ENCODE data around the gene MDP1. TPM values are rescaled to one million over a fixed set of nuclear protein-coding genes. Genes with fewer than 3 reads are reported as not detected.

Gene MDP1
- total and polyA plus RNA-seq, 2 of the 8 experiments (the other 6 are each of a cell fraction or from before 2014, with no cell fraction given) = 17.7 to 32.2 TPM

- TF ChIP-seq CHD7 (IDR thresholded peaks at IDR 0.05; ENCODE audit: insufficient replicate concordance, low read length) (no peak), MAX (IDR thresholded peaks at IDR 0.05) (no peak), BCL11A (IDR thresholded peaks at IDR 0.05; ENCODE audit: low read depth in 2 of 2, low read length in 2 of 2) (no peak), TCF12 (IDR thresholded peaks at IDR 0.05; ENCODE audit: low read depth, low read length) (no peak), PHF8 (conservative IDR thresholded peaks at IDR 0.05; ENCODE audit: low read depth, low read length) (no peak), TAF1 (IDR thresholded peaks at IDR 0.05; ENCODE audit: low read depth, low read length) (no peak), TAF7 (optimal IDR thresholded peaks at IDR 0.05; ENCODE audit: borderline replicate concordance, low read depth, low read length) (no peak), CEBPB (IDR thresholded peaks at IDR 0.05; ENCODE audit: low read depth, low read length) (no peak), SRF (IDR thresholded peaks at IDR 0.05; ENCODE audit: low read depth, low read length) (no peak)
These were observed 20.2 kb upstream of the MDP1 start (continued) for GRCh38 chr14:24235804-24236688.

Measured in H1 (cell line).